H9 (cell line): ENCODE results near the gene LOXL1. TPM values are rescaled to one million over a fixed set of nuclear protein-coding genes. Genes with fewer than 3 reads are reported as not detected.

Experiments used
- DNase-seq: peaks from one replicate; pipeline ENCODE4 v3.0.0-alpha.2; 2017
- H2AFZ ChIP-seq: one replicate; pipeline ENCODE4 v1.6.1; 2013; ENCODE audit warnings: mild to moderate bottlenecking, low read length, control low read depth, moderate library complexity
- H2AK5ac ChIP-seq: 2 replicates; pipeline ENCODE4 v1.6.1; 2013; ENCODE audit warnings: low read length, control low read depth, mixed read lengths; ENCODE audit not compliant: insufficient read length
- H2BK120ac ChIP-seq: one replicate; pipeline ENCODE4 v1.6.1; 2013; ENCODE audit warnings: low read depth, mild to moderate bottlenecking, low read length, control low read depth, inconsistent platforms; ENCODE audit not compliant: poor library complexity, severe bottlenecking
- H2BK12ac ChIP-seq: 2 replicates; pipeline ENCODE4 v1.6.1; 2013; ENCODE audit warnings: low read length, control low read depth, mixed read lengths, low read depth; ENCODE audit not compliant: insufficient read length
- H2BK15ac ChIP-seq: 2 replicates; pipeline ENCODE4 v1.6.1; 2013; ENCODE audit warnings: low read depth, low read length, control low read depth
- H2BK20ac ChIP-seq: one replicate; pipeline ENCODE4 v1.6.1; 2013; ENCODE audit warnings: low read depth, mild to moderate bottlenecking, low read length, control low read depth, inconsistent platforms; ENCODE audit not compliant: poor library complexity, severe bottlenecking
- H2BK5ac ChIP-seq: 2 replicates; pipeline ENCODE4 v1.6.1; 2013; ENCODE audit warnings: low read length, control low read depth, mixed read lengths; ENCODE audit not compliant: insufficient read length
- H3K14ac ChIP-seq: 2 replicates; pipeline ENCODE4 v1.6.1; 2013; ENCODE audit warnings: low read length, control low read depth; ENCODE audit not compliant: insufficient read depth
- H3K18ac ChIP-seq: 2 replicates; pipeline ENCODE4 v1.6.1; 2013; ENCODE audit warnings: low read depth, mild to moderate bottlenecking, mixed read lengths, low read length, control low read depth; ENCODE audit not compliant: insufficient read length
- H3K23ac ChIP-seq: 2 replicates; pipeline ENCODE4 v1.6.1; 2013; ENCODE audit warnings: low read length, control low read depth, mixed read lengths, low read depth; ENCODE audit not compliant: insufficient read length
- H3K23me2 ChIP-seq: 2 replicates; pipeline ENCODE4 v1.6.1; 2013; ENCODE audit warnings: low read depth, mild to moderate bottlenecking, mixed read lengths, low read length, control low read depth; ENCODE audit not compliant: insufficient read length, poor library complexity, severe bottlenecking
- H3K27ac ChIP-seq: 2 replicates; pipeline ENCODE4 v1.5.1; 2013; ENCODE audit warnings: low read length, control low read depth, mixed read lengths, low read depth; ENCODE audit not compliant: insufficient read length
- H3K27me3 ChIP-seq: 2 replicates; pipeline ENCODE4 v1.6.1; 2013; ENCODE audit warnings: low read length, control low read depth, inconsistent platforms; ENCODE audit not compliant: insufficient read depth
- H3K4ac ChIP-seq: 2 replicates; pipeline ENCODE4 v1.6.1; 2013; ENCODE audit warnings: low read depth, mild to moderate bottlenecking, control low read depth, inconsistent platforms, low read length, moderate library complexity
- H3K4me1 ChIP-seq: 2 replicates; pipeline ENCODE4 v1.6.1; 2013; ENCODE audit warnings: low read length, control low read depth, inconsistent platforms; ENCODE audit not compliant: insufficient read depth
- H3K4me2 ChIP-seq: 2 replicates; pipeline ENCODE4 v1.6.1; 2013; ENCODE audit warnings: low read length, control low read depth, mixed read lengths; ENCODE audit not compliant: insufficient read length, insufficient read depth
- H3K56ac ChIP-seq: 2 replicates; pipeline ENCODE4 v1.6.1; 2013; ENCODE audit warnings: low read depth, mild to moderate bottlenecking, mixed read lengths, low read length, control low read depth; ENCODE audit not compliant: insufficient read length
- H3K79me1 ChIP-seq: 2 replicates; pipeline ENCODE4 v1.6.1; 2013; ENCODE audit warnings: low read depth, mild to moderate bottlenecking, moderate library complexity, low read length, control low read depth, inconsistent platforms; ENCODE audit not compliant: insufficient read depth, poor library complexity, severe bottlenecking
- H3K79me2 ChIP-seq: 2 replicates; pipeline ENCODE4 v1.6.1; 2013; ENCODE audit warnings: low read length, control low read depth, inconsistent platforms; ENCODE audit not compliant: insufficient read depth
- H3K9ac ChIP-seq: 2 replicates; pipeline ENCODE4 v1.6.1; 2013; ENCODE audit warnings: low read length, control low read depth, mixed read lengths; ENCODE audit not compliant: insufficient read length; ENCODE audit errors: extremely low read depth
- H3K9me3 ChIP-seq: one replicate; pipeline ENCODE4 v1.6.1; 2013; ENCODE audit warnings: low read depth, low read length, inconsistent platforms; ENCODE audit not compliant: control insufficient read depth
- H3T11ph ChIP-seq: one replicate; pipeline ENCODE4 v1.6.1; 2013; ENCODE audit warnings: mild to moderate bottlenecking, low read length, control low read depth, inconsistent platforms
- H4K20me1 ChIP-seq: one replicate; pipeline ENCODE4 v1.6.1; 2013; ENCODE audit not compliant: control insufficient read depth, insufficient read length, insufficient read depth
- H4K5ac ChIP-seq: 2 replicates; pipeline ENCODE4 v1.6.1; 2013; ENCODE audit warnings: low read depth, mild to moderate bottlenecking, mixed read lengths, low read length, control low read depth; ENCODE audit not compliant: insufficient read length
- H4K8ac ChIP-seq: replicated peaks from 2 replicates; pipeline ENCODE4 v1.6.1; 2013; ENCODE audit warnings: low read length, control low read depth, mixed read lengths, low read depth; ENCODE audit not compliant: insufficient read length
- H4K91ac ChIP-seq: 2 replicates; pipeline ENCODE4 v1.6.1; 2013; ENCODE audit warnings: low read depth, mild to moderate bottlenecking, moderate library complexity, mixed read lengths, low read length, control low read depth; ENCODE audit not compliant: insufficient read length
- H3K27ac Mint-ChIP-seq, 3 experiments: 2 replicates in 2 of 3; 3 replicates in 1 of 3; pipeline ENCODE4 v1.8.0; 2020 to 2021; ENCODE audit warnings: mixed read lengths in 3 of 3, mild to moderate bottlenecking in 1 of 3, moderate library complexity in 1 of 3
- H3K27me3 Mint-ChIP-seq: 2 replicates; pipeline ENCODE4 v1.8.0; 2021; ENCODE audit warnings: low read depth, mild to moderate bottlenecking, moderate library complexity, mixed read lengths
- H3K36me3 Mint-ChIP-seq, 3 experiments: 2 replicates in 2 of 3; 3 replicates in 1 of 3; pipeline ENCODE4 v1.8.0; 2020 to 2021; ENCODE audit warnings: low read depth in 3 of 3, mixed read lengths in 3 of 3; ENCODE audit not compliant: insufficient read depth in 1 of 3
- H3K4me1 Mint-ChIP-seq, 2 experiments: 2 replicates each; pipeline ENCODE4 v1.8.0; 2020; ENCODE audit warnings: mixed read lengths in 2 of 2
- H3K4me3 Mint-ChIP-seq, 2 experiments: 2 replicates in 1 of 2; 3 replicates in 1 of 2; pipeline ENCODE4 v1.8.0; 2020 to 2021; ENCODE audit warnings: mild to moderate bottlenecking in 2 of 2, mixed read lengths in 2 of 2, moderate library complexity in 1 of 2
- H3K9me3 Mint-ChIP-seq, 2 experiments: 2 replicates in 1 of 2; 3 replicates in 1 of 2; pipeline ENCODE4 v1.8.0; 2020; ENCODE audit warnings: mild to moderate bottlenecking in 2 of 2, mixed read lengths in 2 of 2, moderate library complexity in 1 of 2
- CTCF ChIP-seq: fragments of 200-600 bp; sonication (generic); conservative IDR thresholded peaks from 3 replicates; pipeline ENCODE4 v1.8.0; 2021; ENCODE audit warnings: antibody characterized with exemption, mild to moderate bottlenecking
- WGBS: extraction: QIAGEN DNeasy Blood & Tissue Kit; methylation state at CpG from one replicate; pipeline ENCODE4 v1.1.7; 2013; ENCODE audit warnings: missing lambda C conversion rate, low lambda C conversion rate, mixed read lengths; ENCODE audit not compliant: insufficient read length; ENCODE audit errors: extremely low coverage; 5-methylcytosine and 5-hydroxymethylcytosine counted together
- total RNA-seq: library from RNA; stranded (reverse); gene quantifications from 2 replicates; pipeline ENCODE4 v1.2.1, GENCODE V29; 2021

Gene LOXL1
- total RNA-seq, 1 experiment from 2014 or later = 9.1 TPM

- H3K14ac ChIP-seq = no peak overlapping the region
- no peak overlapping the region for H4K91ac ChIP-seq
- H2AFZ ChIP-seq = no peak overlapping the region
- no peak overlapping the region for H3T11ph ChIP-seq
- DNase-seq = no peak
- Mint-ChIP-seq H3K9me3 (peaks cover 0 to 4% of the 10 kb centered on the region in 2 experiments; a peak in 2 of 5 replicates), H3K4me1 (peaks cover 3 to 8% of the 10 kb centered on the region in 2 experiments), H3K27me3 (peaks cover 1% of the 10 kb centered on the region), H3K27ac (no peak overlapping the region), H3K4me3 (no peak overlapping the region), H3K36me3 (no peaks in the 10 kb centered on the region; a peak in 1 of 7 replicates)
- no peak overlapping the region for H4K5ac ChIP-seq
- H2BK5ac ChIP-seq = no peak overlapping the region
- no peaks in the 10 kb centered on the region for H3K79me2 ChIP-seq
- H3K56ac ChIP-seq = no peak overlapping the region
- TF ChIP-seq CTCF = no peak
- H2BK12ac ChIP-seq = no peak overlapping the region
- H3K23me2 ChIP-seq = no peaks in the 10 kb centered on the region
- no peaks in the 10 kb centered on the region for H3K79me1 ChIP-seq
- no peak overlapping the region for H3K18ac ChIP-seq
- H3K9me3 ChIP-seq = no peaks in the 10 kb centered on the region
- H4K20me1 ChIP-seq = no peaks in the 10 kb centered on the region
- no peak overlapping the region for H3K23ac ChIP-seq
- WGBS = no CpG with 5 or more reads among the region's 7 CpGs
- H3K4me1 ChIP-seq = no peaks in the 10 kb centered on the region
- no peak overlapping the region for H2BK15ac ChIP-seq
- H3K4me2 ChIP-seq = no peak overlapping the region
- no peak overlapping the region for H2BK120ac ChIP-seq
- no peak overlapping the region for H2AK5ac ChIP-seq
- H3K4ac ChIP-seq = no peak overlapping the region
- no peak overlapping the region for H3K27ac ChIP-seq
- no peak overlapping the region for H2BK20ac ChIP-seq
- H3K27me3 ChIP-seq = no peaks in the 10 kb centered on the region
- H3K9ac ChIP-seq = no peak overlapping the region
- H4K8ac ChIP-seq = no peak overlapping the region
Observed at GRCh38 chr15:73901126-73901810, 25.0 kb upstream of the LOXL1 start.
